GM12892 (cell line): Measurements from ENCODE around the gene PDIA6.

Experiments
- POLR2A ChIP-seq: IDR thresholded peaks from 2 replicates; pipeline ENCODE4 v1.6.1; 2011; ENCODE audit warnings: low read depth, low read length, control low read depth
- TAF1 ChIP-seq: IDR thresholded peaks from 2 replicates; pipeline ENCODE4 v1.6.1; 2011; ENCODE audit warnings: low read depth, mild to moderate bottlenecking, control low read depth, low read length, borderline replicate concordance

DNA sequence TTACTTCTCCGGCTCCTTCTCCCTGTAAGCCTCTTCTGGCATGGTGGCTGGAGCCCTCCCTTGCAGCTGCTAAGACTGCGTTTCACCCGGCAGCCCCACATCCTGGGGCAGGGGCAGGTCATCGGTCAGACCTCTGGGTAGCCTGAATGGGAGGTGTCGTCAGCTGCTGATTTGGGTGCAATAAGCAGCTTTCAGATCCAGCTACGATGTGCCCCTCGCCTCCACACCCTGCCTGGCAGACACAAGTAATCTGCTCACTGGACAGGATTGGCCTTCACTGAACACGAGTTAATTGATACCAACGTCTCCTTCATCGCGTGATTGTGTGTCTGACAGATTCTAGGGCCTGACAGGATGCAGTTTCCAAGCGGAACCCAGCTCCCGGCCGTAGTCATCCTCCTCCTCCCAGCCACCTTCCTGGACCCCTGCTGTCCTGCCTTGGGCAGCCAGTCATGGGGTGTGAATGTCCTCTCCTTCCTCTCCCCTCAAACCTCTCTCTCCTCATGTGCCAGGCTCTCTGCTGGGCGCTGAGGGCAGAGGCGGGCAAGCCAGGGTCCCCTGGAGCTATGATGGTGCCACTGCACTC, 18.9 kb upstream of the PDIA6 start:
- TF ChIP-seq POLR2A (no peak), TAF1 (no peak)
